Right lung (tissue), 5 donors: Measurements from ENCODE around the gene CSGALNACT2. TPM values are rescaled to one million over a fixed set of nuclear protein-coding genes. Genes with fewer than 3 reads are reported as not detected.
"Not testable (repeated sequence)": the region's sequence is repeated elsewhere in the genome, so short reads cannot be mapped to it uniquely, and the experiment has no call there.

Experiments
- DNase-seq, 2 donors: peaks; one replicate each; pipeline ENCODE4 v3.0.0-alpha.2; 2013
- polyA plus RNA-seq, 5 donors: library from polyadenylated mRNA; unstranded; fragments of 120-200 nt; gene quantifications; one replicate each; pipeline versions ENCODE4 v1.2.1 to v1.2.3, GENCODE V29; 2013; ENCODE audit warnings: inconsistent platforms in 1 of 5, low replicate concordance in 1 of 5; ENCODE audit not compliant: insufficient read length in 5 of 5, insufficient read depth in 1 of 5

The CSGALNACT2 gene
- polyA plus RNA-seq, 5 donors = 25.5 to 50.4 (median 42.2) TPM

DNA sequence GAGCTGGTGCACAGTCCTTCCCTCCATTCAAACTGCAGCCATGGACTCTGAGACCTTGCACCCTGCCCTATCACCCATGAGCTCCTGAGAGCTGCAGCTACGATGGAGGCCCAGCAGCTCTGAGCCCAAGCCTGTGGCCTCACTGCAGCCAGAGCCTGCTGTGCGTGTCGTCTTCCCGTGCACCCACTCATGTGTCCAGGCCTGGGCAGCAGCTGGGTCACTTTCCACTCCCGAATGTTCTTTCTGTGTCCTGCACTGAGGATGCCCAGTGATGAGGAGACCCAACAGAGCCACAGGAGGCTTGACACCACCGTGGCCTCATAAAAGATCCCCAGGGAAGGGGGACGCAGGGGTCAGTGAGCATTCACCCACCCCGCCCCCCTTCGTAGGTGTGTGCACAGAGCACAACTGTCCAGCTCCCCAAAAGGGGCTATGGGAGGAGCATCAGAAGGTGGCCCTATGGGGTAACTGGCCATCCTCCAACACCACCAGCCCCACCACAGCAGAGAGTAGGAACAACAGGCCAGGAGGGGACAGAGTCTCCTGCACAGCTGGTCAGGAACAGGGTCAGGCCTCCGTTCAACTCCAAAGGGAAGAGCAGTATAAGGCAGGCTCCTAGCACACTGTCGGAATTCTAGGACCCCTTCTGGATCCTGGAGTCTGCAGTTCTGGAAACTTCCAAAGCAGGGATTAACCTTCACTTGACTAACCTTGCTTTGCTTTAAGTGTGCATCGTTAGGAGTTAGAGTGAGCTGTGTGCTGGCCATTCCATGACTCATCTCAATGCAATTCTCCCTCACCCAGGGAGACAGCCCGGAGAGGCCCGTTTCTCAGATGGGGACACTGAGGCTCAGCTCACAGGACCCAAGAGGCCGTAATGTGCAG, 76.1 kb downstream of the CSGALNACT2 start:
- no peak for DNase-seq

DNA sequence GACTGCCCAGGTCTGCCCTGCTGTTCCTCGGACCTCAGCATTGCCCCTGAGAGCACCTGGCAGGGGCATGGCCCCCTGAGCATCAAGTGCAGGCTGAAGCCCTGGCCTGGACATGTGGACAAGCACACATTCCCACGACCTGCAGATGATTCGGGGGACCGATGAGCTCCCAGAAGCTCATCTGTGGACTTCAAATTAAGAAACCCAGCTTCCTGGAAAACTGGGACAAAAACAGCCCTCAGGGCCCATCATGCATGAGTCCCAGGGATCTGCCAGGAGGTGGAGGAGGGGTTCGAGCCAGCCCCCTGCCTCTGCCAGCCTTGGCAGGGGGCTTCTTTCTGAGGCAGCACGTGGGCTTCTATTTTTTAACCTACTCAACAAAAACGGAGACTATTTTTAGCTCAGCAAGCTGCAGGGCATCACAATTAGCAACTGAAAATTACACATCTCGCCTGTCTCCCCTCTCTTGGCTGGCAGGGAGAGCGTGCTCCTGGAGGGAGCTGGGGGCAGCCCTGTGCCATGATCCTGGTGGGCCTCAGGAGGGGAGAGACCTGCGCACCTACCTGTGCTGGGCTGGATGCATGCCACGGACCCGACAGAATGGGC, 76.8 kb downstream of the CSGALNACT2 start:
- DNase-seq = no peak

GRCh38 chr10:43215758-43216455, 77.7 kb downstream of the CSGALNACT2 start:
- no peak for DNase-seq

GRCh38 chr10:43216931-43217562, 78.8 kb downstream of the CSGALNACT2 start:
- DNase-seq = no peak

DNA sequence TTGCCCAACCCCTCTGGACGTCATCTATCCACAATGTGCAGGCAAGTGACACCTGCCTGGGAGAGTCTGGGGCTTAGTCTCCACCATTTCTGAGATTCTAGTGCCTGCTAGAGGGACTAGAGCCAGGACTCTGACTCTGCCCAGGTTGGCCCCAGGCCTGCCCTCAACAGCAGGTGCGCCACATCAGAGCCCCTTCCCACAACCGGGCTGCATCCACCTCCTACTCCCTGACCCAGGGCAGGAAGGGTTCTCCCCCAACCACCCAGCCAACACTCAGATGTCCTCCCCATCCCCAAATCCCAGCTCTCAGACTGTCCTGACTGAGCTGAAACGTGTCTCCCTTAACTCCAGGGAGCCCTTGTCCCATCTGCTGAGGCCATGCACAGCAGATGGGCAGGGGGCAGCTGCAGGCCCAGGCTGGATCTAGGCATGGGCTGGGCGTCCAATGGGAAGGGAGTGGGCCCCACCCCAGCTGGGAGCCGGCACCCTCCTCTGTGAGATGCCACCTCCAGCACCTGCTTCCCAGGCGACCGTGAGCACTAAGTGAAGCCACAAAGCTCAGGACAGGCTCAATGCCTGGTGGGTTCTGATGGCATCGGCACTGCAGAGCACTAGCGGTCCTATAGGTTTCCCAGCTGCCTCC, 79.4 kb downstream of the CSGALNACT2 start:
- DNase-seq = no peak

DNA sequence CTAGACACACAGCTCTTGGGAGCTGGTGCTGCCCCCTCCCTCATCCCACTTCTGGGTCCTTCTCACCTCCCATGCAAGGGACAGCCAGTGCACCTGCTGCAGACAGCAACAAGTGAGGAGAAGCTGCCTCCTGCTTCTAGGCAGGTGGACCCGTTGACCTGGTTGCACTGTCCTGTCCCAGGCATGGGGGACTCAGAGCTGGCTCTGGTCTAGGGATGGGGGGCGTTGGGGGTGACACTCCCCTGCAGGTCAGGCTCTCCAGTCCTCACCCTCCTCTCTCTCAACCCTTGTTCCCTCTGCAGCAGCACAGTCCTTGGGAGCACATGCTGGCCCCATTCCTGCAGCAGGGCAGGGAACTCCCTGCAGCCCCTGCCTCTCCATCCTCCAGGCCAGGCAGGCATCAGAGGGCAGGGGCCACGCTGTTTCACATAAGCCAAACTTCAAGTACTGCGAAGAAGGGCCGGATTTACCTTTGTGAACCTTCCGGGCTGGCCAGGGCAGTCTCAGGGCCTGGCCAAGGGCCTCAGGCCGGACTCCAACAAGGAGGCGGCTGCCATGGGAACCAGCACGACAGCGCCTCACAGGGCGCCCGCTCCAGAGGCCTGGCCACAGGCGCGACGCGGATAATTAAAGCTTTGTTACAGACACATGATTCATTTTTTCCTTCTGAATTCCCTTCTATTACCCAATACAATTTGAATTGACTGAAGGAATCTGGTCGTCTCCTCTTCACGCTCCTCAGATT, 80.1 kb downstream of the CSGALNACT2 start:
- no peak for DNase-seq

DNA sequence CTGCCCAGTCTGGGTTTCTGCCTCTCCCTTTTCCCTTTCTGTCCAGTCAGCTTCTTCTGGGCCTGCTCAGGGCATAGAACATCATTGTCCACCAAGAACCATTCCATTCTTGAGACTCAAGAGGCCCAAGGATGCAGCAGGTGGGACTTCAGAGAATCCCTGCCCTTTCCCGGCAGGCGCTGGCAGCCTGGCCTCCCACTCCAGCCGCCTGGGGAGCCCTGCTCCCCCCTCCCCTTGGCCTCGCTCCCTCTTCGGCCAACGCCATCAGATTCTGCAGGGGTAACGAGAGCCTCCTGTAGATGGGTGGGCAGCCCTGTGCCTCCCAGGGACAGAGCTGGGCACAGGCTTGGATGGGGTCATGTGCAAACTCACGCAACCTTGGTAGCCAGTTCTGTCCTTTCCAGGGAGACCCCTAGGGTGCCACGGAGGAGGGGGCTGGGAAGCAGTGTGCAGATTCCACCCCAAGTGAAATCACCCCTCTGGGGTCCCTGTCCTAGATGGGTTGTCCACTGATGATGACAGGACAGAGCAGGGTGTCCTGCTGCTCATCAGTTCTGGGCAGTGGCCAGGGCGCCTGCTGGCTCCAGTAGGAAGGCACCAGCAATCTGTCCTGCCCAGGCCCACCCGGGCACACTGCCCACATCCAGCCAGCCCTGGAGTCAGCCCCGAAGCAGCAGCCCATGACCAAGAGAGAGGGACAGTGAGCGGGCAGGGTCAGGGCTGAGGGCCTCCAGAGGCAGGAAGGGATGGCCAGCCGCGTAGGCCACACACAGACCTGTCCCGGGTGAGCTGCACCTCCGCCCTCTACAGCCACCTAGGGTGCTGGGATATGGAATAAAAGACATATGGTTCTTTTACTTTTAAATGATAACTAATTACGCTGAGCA, 80.9 kb downstream of the CSGALNACT2 start:
- no peak for DNase-seq

DNA sequence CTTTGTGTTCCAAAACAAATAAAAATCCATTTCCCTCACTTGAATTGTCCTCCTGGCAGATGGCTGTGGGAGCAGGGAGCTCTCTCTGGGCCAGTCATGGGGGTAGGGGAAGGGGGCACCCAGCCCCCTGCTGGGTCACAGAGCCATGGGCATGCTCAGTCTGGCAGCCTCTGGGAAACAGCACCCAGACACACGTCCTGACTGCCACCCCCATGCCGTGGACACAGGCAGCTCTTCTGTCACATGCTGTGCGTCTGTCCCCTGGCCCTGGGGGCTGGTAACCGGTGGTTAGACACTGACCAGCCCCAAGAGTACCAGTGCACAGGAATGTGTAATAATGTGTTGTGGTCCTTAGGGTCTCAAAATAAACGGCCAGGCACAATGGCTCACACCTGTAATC, 81.6 kb downstream of the CSGALNACT2 start:
- no peak for DNase-seq

GRCh38 chr10:43220251-43220650, 82.0 kb downstream of the CSGALNACT2 start:
- DNase-seq = not testable (repeated sequence)

DNA sequence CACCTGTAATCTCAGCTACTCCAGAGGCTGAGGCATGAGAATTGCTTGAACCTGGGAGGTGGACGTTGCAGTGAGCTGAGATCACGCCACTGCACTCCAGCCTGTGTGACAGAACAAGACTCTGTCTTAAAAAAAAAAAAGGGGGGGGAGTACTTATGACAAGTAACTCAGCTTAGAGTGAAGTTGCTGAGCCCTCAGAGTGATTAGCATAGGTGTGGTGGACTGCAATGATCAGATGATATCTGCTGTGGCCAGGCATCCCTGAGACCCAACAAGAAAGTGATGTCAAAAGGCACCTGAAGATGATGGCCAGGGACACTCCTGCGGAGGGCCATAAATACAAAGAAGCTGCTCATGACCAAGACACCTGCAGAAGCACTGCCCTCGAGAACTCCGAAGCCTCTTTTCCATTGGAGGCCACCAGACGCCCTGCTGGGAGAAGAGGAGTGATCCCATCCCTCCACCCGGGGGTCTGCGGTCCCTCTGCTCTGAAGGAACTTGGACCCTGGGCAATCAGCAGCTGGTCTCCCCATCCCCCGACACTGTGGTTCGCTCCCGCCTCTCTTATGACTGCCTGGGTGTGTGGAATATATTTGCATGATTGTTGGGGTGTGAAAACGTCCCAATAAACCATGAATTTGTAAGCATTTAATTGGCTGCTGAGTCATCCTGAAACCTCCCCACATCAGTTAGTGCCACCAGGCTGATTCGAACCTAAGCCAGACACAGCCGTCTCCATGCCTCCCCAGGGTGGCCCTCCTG, 82.6 kb downstream of the CSGALNACT2 start:
- DNase-seq = no peak

DNA sequence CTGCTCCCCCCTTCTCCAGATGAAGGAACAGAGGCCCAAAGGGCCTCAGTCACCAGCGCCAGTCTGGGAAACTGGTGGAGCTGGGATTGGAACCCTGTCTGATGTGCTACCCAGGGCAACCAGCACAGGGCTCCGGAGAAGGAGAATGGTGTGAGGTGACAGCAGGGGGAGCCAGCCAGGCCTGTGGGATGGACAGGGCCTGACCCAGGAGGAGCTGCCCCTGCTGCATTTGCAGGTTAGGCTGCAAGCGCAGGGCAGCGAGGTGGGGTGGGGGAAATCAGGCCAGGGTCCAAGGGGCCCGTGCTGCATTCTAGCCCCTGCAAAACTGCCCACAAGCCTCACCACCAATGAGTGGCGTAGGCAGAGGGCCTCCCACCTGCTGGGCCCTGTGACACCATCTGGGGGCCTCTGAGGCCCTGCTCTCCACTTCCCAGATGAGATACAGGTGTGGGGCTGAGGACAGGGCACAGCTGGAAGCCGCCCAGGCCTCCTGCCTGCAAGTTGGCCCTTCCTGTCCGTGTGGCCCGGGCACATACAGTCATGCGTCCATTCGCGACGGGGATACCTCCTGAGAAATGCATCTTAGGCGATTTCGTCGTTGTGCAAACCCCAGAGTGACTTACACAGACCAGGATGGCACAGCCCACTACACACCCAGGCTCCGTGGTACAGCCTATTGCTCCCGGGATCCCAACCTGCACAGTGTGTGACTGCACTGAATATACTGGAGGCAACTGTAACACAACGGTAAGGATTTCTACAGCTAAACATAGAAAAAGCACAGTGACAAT, 83.4 kb downstream of the CSGALNACT2 start:
- DNase-seq = no peak

GRCh38 chr10:43222210-43222720, 84.0 kb downstream of the CSGALNACT2 start:
- DNase-seq = no peak

GRCh38 chr10:43223056-43223455, 84.8 kb downstream of the CSGALNACT2 start:
- no peak for DNase-seq

DNA sequence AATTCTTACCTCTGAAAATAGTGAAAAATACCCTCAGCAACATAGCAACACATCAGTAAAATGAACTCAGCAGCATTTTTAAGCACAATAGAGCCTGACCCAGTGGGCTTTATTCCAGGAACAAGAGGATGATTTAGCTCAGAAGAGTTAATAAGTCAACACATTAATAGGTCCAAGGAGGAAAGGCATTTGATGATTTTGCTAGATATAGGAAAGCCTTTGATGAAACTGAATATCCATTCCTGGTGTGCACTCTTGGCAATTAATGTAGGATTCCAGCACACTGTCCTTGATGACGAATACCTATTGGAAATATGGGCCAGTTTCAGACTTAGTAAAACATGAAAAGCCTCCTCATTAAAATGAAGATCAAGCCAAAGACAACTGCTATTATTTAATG, 86.1 kb downstream of the CSGALNACT2 start:
- DNase-seq = no peak

DNA sequence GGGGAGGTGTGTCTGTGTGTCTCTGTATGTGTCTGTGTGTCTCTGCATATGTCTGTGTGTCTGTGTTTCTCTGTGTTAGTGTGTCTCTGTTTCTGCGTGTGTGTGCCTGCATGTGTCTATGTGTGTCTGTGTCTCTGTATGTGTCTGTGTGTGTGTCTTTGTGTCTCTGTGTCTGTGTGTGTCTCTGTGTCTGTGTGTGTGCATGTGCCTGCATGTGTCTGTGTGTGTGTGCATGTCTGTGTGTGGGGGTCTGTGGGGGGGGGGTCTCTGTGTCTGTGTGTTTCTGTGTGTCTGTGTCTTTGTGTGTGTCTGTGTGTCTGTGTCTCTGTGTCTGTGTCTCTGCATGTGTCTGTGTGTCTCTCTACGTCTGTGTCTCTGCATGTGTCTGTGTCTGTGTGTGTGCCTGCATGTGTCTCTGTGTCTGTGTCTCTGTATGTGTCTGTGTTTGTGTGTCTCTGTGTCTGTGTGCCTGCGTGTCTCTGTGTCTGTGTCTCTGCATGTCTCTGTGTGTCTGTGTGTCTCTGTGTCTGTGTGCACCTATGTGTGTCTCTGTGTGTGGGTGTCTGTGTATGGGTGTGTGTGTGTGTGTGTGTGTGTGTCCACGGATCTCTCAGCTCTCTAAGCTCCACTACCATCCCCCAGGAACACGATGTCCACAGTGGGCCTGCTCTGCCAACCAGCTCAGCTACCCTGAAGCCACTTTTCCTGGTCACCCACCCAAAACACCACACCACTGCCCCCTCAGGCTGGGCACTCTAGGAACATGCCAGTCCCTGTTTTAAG, 87.0 kb downstream of the CSGALNACT2 start:
- no peak for DNase-seq

- no peak for DNase-seq
Measured at GRCh38 chr10:43225787-43226153, 87.5 kb downstream of the CSGALNACT2 start.

GRCh38 chr10:43226441-43226840, 88.2 kb downstream of the CSGALNACT2 start:
- no peak for DNase-seq
